GM12892 (cell line): Measurements from ENCODE around the gene SERAC1.

Source experiments
- POLR2A ChIP-seq: IDR thresholded peaks from 2 replicates; pipeline ENCODE4 v1.6.1; 2011; ENCODE audit warnings: low read depth, low read length, control low read depth
- TAF1 ChIP-seq: IDR thresholded peaks from 2 replicates; pipeline ENCODE4 v1.6.1; 2011; ENCODE audit warnings: low read depth, mild to moderate bottlenecking, control low read depth, low read length, borderline replicate concordance

DNA sequence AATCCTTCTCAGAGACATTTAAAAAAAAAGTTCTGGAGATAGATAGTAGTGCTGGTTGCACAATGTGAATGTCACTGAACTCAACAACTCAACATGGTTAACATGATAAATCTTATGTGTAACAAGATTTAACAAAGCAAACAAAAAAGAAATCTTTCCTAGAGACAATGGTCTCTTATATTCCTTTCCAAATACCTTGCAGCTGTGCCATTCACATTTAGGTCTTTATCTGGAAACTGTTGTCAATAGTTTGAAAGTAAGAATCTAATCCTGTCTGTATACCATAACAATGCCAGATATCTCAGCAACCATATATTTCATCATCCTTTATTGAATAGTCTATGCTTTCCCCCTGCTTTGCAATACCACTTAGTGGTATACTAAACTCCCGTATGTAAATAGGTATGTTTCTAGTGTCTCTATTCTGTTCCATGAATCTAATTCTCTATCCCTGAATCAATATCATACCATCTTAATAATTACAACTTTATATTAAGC is 2.1 kb downstream of the SERAC1 start:
- TF ChIP-seq POLR2A (no peak), TAF1 (no peak)
